Lung microvascular endothelial cell (primary cell): ENCODE data around the gene FHOD3. TPM values are rescaled to one million over a fixed set of nuclear protein-coding genes. Genes with fewer than 3 reads are reported as not detected.

ENCODE experiments used
- DNase-seq, 2 donors: peaks; one replicate each; pipeline versions ENCODE4 v3.0.0 to v3.0.0-alpha.2; 2010; ENCODE audit warnings: low read depth in 2 of 2
- total RNA-seq: library from RNA; depleted of rRNA; stranded (reverse); fragments of >200 nt; gene quantifications from 2 replicates; pipeline ENCODE4 v1.2.1, GENCODE V29; 2014

The FHOD3 gene
- total RNA-seq, 1 donor from 2014 or later, result under 0.01 TPM

DNA sequence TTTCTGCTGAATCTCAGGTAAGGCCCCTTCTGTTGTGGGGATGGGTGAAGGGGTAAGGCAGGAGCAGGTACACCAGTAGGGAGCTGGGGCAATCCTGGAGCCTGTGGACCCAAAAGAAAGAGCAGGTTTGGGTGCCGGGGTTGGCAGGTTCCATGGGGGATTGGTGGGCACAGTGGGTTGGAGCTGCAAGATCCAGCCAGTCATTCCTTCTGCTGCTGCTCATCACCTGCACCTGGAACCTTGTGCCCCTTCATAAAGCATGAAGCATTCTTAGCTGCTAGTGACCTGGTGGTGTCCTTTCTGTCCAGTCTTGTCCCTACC is 24.9 kb downstream of the FHOD3 start:
- DNase-seq, result no peak

DNA sequence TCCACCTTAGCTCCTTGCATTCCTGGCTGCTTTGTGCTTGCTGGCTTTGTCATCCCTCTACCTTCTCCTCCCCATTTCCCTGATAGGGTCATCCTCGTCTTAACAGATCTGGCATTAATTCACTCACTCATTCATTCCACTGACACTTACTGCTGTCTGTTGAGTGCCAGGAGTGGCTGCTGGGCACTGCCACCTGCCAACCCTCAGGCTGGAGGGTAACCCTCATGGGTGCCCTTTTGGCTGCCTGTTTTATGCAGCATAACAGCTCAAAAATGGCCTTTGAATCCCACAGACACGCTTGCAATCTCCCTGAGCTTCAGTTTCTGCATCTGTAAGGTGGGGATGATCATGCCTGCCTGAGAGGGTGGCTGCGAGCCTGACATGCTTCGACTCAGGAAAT is 25.2 kb downstream of the FHOD3 start:
- no peak for DNase-seq

DNA sequence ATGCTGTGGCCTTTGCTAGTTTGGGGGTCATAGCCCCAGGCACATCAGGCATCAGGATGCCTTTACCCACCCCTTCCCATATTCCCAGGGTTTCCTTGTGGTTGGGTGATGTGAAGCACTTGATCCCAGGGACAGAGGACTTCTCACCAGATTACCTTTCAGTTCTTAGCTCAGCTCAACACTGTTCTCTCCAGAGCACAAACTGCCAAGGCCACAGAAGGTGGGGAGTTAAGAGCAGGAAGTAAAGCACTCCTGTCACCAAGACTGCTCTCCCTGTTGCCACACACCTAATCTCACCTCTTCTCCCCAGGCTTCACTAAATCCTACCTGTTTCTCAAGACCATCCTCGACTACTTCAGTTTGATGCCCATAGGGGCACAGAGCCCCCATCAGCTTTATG is 25.9 kb downstream of the FHOD3 start:
- DNase-seq, result no peak

DNA sequence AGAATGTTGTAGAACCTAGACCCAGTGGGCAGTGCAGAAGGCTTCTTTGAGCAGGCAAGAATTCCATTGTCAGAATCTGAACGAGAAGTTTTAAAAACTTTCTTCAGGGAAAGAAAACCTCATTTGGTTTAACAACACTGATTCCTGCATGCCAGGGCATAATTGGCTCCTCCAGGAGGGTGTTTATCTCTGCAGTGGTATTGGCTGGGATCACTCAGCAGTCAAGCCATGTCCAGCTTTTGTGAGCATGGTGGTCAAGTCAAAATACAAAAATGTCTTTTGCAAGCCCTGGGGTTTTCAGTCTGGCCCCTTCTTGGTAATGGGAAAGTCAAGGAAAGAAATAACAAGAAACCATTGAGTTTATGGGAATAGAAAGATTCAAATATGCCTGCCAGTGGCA is 28.3 kb downstream of the FHOD3 start:
- DNase-seq, result no peak

DNA sequence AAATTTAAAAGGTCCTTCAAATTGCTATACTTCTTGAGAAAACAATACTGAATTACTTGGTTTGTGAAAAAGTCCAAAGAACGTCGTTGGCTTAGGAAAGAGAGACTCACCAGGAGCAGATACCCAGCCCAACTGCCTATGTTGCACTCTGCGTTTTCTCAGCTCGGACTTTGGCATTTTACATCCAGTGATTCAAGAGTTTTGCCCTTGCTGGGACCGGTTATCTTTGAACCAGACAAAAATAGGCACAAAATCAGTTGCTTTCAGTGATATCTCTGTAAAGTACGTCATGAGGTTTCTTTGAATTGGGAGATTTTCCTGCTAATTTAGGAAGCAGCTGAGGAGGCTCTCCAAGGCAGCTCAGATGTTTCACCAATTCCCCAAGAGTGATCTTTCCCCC is 29.3 kb downstream of the FHOD3 start:
- DNase-seq, result no peak

DNA sequence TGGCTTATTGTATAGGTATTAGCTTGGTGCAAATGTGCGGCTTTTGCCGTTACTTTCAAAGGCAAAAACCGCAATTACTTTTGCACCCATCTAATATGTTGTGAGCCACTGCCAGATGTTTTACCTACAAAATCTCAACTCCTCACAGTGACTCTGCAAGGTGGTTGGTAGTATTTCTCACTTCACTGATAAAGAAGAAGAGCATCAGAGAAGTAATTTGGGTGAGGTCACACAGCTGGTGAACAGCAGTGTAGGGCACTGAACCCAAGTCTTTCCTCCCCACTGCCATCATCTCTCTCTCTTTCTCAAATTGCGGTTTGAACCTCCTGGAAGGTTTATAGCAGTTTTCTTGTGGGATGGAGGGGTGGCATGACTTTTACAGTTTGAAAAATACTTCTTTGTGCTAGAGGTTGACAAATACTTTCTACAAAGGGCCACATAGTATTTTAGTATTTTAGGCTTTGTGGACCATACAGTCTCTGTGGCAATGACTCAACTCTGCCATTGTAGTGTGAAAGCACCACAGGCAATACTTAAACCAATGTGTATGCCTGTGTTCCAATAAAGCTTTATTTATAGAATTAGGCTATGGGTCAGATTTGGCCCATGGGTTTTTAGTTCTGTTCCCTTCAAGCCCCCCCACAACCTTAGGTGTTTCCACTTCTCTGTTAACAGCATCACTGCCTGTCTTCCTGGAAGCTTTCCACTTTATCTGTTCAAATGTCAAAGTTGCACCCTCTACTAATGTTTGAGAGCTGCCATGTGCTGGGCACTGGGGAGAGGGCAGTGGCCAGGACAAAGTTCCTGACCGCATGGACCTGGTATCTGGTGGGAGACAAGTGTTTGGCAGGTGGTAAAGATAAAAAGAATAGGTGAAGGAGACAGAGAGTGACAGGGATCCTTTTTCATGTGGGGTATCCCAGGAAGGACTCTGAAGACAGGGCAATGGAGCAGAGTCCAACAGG is 30.1 kb downstream of the FHOD3 start:
- no peak for DNase-seq

DNA sequence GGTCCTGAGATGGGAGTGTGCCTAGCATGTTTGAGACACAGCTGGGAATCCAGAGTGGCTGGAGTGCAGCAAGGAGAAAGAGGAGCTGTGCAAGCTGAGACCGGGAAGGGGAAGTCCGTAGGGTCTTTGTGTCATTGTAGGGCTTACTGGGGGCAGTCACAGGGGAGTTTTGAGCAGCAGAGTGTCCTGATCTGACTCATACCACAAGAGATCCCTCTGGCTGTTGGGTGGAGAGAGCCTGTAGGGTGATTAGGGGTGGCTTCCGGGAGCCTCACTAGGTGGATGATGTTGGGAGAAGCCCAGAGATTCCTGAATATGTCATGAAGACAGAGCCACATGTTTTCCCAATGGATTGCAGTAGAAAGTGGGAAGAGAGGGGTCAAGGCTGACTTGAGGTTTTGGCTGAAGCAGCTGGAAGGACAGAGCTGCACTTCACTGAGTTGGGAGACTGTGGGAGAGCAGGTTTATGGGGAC is 30.9 kb downstream of the FHOD3 start:
- DNase-seq, result no peak

DNA sequence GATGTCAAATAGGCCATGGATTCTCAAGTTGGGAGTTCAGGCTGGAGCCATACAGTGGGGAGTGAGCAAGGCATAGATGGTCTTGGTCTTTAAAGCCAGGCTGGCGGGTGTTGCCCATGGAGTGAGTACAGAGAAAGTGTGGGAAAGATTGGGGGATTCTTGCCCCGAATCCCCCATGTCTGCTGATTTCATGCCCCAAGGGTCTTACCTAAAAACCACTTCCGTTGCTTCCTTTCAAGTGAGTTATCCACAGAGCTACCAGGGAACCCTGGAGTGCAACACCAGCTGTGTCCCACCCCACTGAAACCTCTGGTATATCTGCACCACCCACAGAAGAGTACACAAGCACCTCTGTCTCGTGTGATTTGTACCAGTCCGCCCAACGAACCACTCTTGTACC is 31.4 kb downstream of the FHOD3 start:
- no peak for DNase-seq

DNA sequence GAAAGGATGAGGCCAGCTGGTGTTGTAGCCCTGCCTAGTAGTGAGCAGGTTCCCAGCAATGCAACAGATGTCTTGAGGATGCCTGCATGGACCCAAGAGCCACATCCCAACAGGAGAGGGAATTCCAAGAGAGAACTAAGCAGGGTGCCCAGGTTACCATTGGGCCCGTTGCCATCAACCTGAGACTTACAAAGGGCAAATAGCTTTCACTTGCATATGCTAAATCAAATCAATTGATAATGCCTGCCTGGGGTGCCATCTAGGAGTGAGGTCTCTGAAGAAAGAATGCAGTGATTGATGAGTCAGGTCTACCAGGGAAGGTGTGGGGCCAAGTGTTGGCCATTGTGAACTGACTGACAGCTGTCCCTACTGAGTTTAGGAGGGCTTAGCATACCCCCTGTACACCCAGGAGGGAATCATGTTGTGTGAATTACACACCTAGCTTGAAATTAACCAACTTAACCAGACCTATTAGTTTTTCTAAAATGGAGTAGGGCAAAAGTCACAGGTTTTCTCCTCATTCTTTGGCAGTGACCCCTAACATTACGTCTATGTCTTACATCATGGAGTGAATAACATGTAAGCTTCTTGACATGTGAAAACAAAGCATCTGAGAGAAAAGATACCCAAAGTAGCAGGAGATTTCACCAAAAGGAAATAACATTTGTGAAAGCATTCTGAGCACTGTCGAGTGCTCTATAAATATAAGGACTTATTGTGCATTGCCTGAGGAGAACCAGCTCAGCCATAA is 32.3 kb downstream of the FHOD3 start:
- no peak for DNase-seq

DNA sequence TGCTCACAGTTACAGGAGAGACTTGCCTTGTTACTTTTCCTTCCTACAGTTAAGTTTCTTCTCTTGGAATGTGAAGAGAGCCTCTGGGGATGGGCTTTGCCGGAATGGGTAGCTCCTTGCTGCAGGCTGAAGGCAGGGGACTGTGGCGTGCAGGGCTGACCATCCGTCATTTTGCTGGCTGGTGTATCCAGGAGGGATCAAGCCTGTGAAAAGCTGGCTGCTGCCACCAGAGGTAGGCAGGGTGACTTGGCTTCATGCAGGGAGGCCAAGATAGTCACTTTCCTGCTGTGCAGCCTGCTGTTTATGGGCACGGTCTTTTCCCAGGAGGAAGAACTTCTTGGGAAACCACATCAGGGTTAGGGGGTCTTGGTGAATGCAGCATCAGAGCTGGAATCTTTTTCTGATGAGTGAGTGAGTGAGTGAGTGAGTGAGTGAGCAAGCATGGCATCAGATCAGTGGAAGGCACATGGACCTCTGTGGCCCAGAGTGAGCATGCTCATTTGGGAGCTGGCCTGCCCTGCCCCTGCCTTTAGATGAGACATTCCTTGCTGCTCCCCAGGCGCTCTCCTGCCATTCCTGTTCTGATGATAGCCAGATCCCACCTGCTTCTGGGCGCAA is 33.0 kb downstream of the FHOD3 start:
- no peak for DNase-seq

DNA sequence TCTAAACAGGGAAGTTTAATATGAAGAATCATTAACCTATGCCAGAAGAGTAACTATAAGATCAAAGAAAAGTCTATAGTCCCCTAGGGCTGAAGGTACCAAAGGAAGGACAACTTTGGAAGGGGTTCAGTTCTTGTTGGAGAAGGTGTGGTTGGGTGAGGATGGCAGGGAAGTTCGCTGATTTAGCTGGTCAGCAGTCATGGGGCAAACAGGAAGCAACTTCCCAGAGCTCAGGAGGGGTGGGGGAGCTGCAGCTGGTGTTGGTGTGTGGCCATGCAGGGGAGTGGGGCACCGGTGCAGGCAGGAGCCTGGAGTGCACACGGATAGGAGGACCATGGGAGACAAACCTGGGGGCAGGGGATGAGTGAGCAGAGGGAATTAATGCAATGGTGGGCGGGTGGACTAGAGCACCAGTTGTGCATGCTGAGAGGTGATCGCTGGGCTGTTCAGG is 34.0 kb downstream of the FHOD3 start:
- DNase-seq, result peak in 1 of 2 donors; percentile 22

DNA sequence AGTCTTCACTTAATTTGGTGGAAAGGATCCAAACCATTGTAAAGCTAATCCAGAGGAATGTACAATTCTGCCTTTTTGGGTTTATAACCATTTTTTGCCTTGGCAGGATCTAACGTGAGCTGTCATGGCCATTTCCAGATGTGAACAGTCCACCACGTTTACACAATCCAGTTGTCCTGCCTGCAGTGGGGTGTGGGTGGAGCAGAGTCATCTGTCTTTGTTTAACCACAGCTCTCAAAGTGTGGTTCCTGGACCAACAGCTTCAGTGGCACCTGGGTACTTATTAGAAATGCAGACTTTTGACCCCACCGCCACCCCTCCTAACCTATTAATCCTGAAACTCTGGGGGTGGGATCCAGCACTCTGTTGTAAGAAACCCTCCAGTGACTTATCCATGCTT is 35.9 kb downstream of the FHOD3 start:
- DNase-seq, result no peak

DNA sequence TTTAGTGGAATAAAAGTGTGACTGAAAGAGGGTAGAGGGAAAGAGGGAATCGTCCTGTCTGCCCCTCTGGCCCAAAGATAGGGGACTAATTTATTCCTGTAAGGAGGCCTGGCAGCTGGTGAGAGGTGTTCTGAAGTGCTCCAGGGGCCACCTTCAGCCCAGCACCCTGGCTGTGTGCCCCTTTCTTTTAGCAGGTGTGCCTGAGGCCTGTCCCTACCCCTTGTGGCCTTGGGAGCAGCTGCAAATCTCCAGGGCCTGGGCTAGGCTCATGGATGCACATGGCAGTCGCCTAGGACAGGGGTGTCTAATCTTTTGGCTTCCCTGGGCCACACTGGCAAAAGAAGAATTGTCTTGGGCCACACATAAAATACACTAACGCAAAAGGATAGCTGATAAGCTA is 37.3 kb downstream of the FHOD3 start:
- DNase-seq, result no peak

DNA sequence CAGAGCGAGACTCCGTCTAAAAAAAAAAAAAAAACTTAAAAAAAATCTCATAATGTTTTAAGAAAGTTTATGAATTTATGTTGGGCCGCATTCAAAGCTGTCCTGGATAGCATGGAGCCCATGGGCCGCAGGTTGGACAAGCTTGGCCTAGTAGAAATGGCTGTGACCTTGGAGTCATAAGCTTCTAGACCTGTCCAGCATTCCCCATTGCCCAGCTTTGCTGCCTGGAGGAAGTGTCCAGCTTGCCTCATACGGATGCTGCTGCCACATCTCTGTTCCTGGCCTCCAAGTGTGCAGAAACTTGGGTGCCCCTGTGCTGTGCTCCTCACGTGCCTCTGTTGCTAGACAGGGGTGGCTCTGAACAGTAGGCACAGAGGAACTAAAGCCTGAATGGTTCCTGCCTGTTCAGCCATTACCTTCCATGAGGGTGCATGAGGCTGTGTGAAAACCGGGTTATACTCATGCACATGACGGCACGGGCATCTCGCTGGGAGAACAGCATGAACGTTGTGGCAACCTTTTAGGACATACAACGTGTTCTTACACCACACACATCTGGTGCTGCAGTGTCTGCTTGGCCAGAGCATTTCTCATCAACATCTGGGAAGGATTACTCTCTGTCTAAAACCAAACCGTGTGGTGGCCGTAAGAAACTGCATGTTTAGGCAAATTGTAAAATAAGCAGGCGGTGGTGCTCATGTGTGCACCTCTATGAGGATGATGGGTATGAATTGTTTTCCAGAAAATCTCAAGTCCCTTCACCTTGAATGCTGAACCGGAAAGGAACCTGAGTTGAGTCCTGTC is 38.2 kb downstream of the FHOD3 start:
- DNase-seq, result no peak

DNA sequence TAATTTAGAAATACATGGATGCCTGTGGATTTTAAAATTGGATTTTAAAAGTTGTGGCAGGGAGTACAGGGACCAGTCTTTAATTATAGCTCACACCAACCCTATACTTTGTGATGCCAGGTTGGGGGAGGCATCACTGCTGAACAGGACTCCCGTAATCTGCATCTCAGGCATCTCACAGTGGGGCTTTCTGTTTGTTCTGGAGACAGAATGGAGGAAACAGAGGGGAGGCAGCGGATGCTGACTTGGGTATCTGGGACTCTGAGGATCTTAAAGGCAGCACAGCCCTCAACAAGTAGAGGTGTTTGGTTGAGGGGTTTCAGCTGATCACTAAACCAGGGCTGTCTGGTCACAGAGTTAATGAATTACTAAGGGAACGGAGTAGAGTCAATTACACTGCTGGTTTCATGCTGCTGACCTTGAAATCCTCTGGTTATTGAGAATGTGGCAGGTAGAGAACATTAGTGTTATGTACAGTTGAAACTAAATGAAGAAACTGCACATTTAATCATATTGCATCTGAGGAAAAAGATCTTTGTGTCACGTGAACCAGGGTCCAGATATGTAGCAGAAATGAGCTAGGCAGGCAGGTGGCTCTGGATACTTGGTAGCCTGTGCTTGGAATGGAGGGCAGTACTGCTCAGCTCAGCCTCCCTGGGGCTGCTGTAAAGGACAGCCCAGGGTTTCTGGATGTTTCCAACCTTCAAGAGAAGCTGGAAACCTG is 40.3 kb downstream of the FHOD3 start:
- no peak for DNase-seq

DNA sequence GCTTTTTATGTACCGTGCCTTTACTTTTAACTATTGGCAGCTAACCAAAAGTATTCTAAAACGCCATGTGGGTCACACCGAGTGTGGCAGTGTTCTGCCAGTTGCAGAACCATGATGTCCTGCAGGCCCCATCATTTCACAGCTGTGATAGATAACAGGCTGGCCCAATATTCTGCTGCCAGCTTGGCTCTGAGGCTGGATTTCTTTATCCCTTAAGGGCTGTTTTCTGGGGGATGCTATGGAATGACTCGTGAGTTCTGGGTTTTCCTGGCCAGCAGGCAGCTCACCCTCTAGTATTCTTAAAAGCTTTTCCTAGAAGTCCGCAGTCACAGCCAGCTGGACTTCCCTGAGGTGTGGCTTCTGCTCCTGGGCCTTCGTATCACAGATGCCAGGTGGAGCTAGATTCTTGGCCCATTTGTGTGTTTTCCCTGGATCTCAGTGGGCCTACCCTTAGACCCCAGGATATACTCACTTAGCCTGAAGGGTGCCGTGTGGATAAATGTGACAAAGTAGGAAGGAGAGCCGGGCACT is 41.0 kb downstream of the FHOD3 start:
- no peak for DNase-seq

DNA sequence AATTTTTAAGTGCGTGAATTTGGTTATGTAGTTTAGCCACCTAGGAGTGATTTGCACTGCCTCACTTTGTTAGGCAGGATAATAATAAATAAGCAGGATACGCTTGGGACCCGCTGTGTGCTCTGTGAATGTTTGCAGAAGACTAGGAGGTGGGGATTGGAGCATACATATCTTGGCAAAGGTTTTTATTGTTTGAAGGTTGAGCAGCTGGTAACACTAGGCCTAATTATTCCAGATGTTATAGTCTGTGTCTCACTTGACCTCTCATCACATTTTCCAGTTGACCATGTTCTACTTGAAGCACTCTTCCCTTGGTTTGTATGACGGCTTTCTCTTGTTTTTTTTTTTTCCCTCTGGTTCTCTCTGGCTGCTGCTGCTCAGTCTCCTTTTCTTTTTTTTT is 42.7 kb downstream of the FHOD3 start:
- DNase-seq, result no peak

DNA sequence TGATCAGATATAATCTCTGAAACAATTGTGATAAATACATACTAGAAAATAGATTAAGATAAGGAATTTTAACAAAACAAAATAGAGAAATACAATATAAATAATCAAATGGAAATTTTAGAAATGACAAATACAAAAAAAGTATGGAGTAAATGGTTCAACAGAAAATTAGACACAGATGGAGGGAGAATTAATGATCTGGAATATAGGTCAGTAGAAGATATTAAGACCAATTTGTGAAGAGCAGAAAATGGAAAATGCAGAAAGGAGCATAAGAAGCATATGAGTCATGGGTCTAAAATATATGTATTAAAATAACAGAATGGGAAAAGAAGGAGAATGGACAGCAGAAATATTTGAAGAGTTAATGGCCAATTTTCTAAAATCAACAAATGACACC is 44.4 kb downstream of the FHOD3 start:
- DNase-seq, result no peak

DNA sequence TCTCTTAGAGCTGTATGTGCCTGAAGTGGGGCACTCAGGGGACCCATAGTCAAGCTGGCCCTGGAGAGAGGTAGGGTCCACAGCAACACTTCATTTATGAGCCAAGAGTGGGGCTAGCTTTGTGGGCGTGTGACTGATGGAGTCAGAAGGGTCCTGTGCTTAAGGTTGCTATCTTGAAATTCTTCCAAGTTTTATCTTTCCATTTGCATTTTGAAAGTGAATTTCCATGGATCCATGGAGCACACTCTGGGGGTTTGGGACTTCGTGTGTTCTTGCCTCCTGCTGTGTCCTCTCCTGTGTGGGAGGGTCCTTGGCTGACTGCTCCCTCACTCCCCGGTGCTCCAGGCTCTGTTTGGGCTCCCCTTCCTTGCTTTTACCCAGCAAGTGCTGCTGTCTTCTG is 50.8 kb downstream of the FHOD3 start:
- DNase-seq, result no peak

DNA sequence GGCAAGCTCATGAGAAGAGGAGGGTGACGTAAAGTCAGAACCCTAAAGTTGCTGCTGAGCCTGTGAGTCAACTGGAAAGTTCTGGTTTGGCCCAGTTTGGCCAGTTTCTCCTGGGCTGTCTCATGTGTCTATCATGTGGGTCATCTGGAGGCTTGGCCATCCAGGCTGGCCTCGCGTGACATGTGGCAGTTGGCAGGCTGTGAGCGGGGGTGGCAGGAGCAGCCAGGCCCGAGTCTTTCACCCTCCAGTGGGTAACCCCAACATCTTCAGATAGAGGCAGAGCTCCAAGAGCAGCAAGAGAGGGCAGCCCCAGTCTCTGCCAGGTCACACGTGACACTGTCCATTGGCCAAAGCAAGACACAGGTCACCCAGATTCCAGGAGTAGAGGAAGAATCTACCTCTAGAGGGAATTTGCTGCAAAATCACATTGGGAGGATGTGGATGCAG is 51.5 kb downstream of the FHOD3 start:
- no peak for DNase-seq
